ENCODE data around the gene SLC12A4.
"Not testable (repeated sequence)": the region's sequence is repeated elsewhere in the genome, so short reads cannot be mapped to it uniquely, and the experiment has no call there.

SLC12A4 gene

DNA sequence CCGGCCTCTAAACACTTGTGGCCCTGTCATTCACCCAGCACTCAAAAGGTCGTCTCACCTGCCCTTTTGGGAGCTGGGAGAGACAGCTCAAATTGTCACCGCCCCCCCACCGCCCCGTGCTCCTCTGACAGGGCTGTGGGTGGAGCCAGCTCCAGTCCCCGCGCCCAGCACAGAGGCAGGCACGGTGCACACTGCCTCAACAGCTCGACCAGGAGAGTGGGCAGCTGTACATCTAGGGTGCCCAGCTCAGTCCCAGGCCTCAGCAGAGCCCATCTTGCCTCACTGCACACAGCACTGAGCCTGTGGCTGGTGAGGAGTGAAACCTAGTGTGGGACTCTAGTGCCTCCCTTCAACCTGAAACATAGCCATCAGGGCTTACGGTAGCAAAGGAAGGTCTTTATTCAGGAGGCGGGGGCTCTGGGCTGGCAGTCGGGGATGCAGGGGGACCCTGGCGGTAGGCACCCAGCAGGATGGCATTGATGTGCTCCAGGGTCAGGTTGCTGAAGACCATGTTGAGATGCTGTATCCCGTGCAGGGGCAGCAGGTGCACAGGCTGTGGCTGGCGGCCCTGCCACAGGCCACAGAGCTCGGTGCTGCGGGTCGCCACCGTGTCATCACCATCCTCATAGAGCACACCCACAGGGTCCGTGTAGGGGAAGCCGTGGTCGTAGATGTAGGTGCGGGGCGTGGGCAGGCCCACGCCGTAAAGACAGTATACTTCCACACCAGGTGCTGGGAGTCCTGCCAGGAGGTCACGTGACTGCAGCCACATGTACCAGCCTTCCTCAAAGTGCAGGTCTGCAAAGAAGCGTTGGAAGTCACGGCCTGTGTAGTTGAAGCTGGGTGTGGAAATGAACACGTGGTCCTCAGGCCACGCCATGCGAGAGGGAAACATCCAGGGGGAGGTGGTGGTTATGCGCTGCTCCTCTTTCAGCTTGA is 28.7 kb downstream of the SLC12A4 start:
- no peak for DNase-seq (ENCODE audit: low spot score)
- TF ChIP-seq, protein P1, sequence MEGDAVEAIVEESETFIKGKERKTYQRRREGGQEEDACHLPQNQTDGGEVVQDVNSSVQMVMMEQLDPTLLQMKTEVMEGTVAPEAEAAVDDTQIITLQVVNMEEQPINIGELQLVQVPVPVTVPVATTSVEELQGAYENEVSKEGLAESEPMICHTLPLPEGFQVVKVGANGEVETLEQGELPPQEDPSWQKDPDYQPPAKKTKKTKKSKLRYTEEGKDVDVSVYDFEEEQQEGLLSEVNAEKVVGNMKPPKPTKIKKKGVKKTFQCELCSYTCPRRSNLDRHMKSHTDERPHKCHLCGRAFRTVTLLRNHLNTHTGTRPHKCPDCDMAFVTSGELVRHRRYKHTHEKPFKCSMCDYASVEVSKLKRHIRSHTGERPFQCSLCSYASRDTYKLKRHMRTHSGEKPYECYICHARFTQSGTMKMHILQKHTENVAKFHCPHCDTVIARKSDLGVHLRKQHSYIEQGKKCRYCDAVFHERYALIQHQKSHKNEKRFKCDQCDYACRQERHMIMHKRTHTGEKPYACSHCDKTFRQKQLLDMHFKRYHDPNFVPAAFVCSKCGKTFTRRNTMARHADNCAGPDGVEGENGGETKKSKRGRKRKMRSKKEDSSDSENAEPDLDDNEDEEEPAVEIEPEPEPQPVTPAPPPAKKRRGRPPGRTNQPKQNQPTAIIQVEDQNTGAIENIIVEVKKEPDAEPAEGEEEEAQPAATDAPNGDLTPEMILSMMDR (IDR thresholded peaks at IDR 0.05) = no peak
- no peak overlapping the region for H3K27ac ChIP-seq
- H3K4me3 ChIP-seq = no peak overlapping the region

DNA sequence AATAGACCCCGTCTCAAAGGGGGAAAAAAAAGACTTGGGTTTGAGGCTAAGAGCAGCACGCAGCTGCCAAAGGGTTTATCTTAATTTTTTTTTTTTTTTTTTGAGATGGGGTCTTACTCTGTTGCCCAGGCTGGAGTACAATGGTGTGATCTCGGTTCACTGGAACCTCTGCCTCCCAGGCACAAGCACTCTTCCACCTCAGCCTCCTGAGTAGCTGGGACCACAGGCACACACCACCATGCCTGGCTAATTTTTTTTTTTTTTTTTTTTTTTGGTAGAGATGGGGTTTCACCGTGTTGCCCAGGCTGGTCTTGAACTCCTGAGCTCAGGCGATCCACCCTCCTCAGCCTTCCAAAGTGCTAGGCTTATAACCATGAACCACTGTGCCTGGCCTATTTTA is 30.7 kb downstream of the SLC12A4 start:
- DNase-seq (ENCODE audit: low spot score); H3K4me3 ChIP-seq; H3K27ac ChIP-seq: not testable (repeated sequence)

DNA sequence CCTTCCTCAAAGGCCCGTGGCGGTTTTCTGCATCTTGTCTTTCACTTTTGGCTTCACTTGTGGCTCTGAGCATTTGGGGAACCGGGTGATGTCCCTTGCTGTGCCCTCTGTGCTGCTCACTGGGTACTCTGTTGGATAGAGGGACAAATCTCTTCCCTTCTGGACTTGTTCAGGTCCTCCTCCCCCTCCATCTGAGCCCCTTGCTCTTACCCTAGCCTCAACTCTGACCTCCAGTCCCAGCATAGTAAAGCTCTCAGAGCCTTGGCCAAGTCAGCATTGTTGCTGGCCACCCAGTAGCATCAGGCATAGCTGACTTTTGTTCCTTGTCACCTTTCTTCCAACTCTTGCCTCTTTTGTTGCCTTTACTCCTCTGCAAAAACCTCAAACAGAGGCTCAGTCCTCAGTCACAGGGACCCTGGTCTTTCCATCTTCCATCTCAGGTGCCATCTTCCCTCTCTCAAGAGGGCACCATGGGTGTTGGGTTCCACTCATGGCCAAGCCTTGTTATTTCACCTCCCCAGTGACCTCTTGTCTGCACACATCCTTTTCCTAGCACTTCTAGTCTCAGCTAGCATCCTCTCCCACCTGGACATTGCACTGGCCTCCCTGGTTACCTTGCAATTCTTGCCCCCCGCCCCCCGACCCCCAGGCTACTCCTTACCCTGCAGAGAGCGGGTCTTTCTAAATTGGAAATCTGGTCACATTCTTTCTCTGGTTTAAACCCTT is 31.4 kb downstream of the SLC12A4 start:
- TF ChIP-seq, protein P1 (IDR thresholded peaks at IDR 0.05) = no peak
- no peak for DNase-seq (ENCODE audit: low spot score)
- Histone ChIP-seq H3K4me3 (peak overlapping the region; percentile 88), H3K27ac (peak overlapping the region; percentile 86 to 94)

DNA sequence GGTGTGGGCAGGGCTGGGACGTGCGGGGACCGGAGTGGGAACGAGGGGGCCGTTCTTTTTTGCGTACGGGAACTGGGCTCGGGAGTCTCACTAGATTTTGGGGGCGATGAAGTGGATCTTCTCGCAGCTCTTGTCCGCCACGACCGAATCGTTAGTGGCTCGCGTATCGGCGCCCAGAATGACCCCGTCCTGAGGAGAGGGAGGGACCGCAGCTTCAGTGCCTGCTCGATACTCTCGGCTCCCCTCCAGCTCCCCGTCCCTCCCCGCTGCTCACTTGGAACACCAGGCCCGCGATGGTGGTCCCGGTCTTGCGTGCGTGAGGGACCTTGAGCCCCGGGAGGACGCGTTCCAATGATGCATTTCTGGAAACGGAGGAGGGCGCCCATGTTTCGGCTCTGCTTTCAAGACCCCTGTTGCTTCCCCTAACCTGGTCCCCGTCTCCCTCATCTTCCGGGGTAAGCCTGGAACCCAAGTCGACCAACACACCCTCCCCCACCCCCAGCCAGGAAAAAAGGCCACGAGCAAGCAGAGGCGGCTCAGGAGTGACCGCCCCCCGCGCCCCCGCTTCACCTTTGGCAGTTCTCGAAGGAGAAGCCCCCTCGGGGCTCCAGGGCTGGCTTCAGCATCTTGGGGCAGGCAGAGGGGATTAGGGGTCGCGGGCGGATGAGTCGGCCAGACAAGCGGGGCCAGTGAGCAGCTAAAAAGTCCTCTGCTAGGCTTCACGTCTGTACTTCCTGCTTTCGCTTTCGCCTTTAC is 32.1 kb downstream of the SLC12A4 start, which contains the start of gene PSMB10:
Gene PSMB10 (minus strand): TSS at position 727 of the 756 bp plus-strand sequence. CDS start 101 bp downstream, at position 626.
- Histone ChIP-seq H3K27ac (peak within 1 kb of the TSS; percentile 86 to 94), H3K4me3 (peak within 1 kb of the TSS; percentile 88)
- DNase-seq (ENCODE audit: low spot score) = no peak
- TF ChIP-seq, protein P1 (IDR thresholded peaks at IDR 0.05) = no peak

DNA sequence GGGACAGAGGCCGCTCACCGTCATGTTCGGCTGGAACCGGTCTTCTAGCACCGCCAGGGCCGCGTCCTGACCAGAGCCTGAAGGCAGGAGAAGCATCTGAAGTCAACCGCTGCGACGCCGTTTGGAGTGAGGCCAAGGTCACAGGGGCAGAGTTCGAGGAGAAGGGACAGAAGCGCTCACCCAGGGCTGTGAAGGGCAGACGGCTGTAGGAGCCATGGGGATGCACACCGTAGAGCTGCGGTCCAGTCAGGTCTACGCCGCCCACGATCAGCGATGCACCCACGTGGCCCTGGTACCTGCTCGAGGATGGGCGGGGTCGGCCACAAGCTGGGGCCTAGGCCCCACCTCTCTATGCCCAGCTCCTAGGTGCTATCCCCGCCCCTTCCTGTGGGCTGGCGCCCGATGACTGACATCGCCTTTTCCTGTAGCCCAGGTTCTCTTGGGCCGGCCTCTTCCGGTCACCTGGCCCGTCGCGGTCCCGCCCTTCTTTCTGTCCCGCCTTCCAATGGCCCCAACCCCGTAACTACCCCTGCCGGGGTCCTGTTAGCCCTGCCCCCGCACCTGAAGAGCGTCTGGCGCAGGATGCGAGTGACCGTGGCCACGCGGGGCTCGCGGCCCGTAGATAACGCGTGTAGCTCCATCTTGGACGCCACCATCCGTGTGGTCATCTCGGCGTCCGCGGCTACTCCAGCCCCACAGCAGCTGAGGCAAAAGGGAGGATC is 32.9 kb downstream of the SLC12A4 start:
- peak; percentile 94 for DNase-seq (ENCODE audit: low spot score)
- TF ChIP-seq, protein P1 (IDR thresholded peaks at IDR 0.05) = no peak
- Histone ChIP-seq H3K4me3 (peak overlapping the region; percentile 88), H3K27ac (peak overlapping the region; percentile 86 to 94)

DNA sequence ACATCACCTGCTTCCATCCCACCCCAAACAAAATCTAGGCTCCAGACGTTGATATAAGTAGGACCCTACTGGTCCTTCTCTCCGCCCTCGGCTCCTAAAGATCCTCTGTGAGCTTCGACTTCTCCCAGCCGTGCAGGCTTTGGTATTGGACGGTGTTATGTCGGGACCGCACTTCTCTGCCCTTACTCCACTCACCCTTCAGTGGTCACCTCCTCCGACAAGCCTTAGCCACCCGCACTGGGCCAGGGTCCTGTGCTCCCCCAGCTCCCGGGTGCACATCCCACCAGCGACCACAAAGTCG is 33.4 kb downstream of the SLC12A4 start:
- Histone ChIP-seq H3K27ac (peak overlapping the region; percentile 86 to 94), H3K4me3 (peak overlapping the region; percentile 88)
- TF ChIP-seq, protein P1 (IDR thresholded peaks at IDR 0.05) = no peak
- DNase-seq (ENCODE audit: low spot score) = no peak
